ENCODE results near the gene LARGE1.

LARGE1 gene

DNA sequence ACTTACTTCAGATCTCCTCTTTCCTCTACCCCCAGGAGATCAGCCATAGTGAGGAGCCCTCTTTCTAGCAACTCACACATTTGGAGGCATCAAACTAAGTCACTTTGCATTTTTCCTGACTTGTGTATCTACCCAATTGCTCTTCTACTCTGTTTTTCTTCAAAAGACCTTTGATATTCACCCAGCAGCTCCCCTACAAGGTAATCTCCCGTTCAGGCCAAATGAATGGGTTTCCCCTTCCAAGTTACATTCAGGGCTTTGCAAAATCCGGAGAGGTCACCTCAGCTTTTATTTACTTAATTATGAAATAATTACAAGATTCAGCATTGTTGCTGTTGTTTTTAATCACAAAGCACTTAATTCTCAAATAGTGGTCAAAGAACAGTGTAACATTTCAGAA is 6.1 kb downstream of the LARGE1 start:
- DNase-seq (ENCODE audit: low read depth in 3 of 3), result no peak

DNA sequence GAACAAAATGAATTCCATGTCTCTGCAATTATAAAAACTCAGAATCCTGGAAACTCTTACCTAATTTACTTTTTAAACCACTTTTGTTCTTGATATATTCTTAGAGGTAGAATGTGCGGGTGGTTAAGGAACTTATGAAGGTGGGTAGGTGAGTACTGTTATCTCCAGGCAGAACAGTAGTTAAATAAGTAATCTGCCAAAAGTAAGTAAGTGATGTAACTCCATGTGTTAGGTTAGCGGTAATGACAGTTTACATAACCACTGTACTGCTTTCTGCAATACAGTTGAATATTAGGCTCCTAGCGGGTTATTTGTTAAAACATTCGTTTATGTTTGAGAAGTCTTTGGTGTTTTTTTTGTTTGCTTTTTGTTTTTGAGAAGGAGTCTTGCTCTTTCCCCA is 7.1 kb downstream of the LARGE1 start:
- DNase-seq (ENCODE audit: low read depth in 3 of 3), result no peak

DNA sequence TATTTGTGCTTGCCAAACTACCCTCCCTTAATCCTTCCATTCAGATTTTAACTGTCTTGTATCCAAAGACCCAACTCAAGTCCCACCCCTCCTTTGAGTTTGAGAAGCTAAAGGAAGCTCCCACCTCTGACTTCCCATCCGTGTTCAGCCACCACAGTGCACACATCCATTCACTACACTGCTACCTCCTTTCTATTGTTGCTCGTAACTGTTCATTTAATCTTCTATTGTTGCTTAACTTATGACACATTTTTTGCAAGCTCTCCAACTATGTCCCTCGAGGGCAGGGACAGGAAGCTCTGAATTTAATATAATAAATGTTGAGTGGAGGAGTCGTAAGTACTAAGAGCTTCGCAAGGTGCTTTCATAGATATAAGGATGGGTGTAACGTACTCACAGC is 10.4 kb downstream of the LARGE1 start:
- no peak for DNase-seq (ENCODE audit: low read depth in 3 of 3)

DNA sequence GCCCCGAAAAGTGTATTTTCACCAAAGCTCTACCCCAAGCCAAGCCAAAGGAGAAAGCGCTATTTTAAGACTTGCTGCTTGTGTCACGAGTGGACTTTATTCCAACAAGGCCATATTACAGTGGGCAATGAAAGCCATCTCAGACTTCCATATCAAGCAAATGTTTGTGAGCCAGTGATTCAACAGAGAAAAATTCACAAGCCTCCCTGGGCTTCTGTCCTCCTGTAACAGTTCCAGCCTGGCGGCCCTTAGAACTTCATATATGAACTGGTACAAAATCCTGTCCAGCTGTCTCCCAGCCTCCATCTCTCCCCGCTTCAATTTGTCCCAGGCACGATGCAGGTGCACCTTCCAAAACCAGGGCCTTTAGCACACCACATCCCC is 11.2 kb downstream of the LARGE1 start:
- no peak for DNase-seq (ENCODE audit: low read depth in 3 of 3)

DNA sequence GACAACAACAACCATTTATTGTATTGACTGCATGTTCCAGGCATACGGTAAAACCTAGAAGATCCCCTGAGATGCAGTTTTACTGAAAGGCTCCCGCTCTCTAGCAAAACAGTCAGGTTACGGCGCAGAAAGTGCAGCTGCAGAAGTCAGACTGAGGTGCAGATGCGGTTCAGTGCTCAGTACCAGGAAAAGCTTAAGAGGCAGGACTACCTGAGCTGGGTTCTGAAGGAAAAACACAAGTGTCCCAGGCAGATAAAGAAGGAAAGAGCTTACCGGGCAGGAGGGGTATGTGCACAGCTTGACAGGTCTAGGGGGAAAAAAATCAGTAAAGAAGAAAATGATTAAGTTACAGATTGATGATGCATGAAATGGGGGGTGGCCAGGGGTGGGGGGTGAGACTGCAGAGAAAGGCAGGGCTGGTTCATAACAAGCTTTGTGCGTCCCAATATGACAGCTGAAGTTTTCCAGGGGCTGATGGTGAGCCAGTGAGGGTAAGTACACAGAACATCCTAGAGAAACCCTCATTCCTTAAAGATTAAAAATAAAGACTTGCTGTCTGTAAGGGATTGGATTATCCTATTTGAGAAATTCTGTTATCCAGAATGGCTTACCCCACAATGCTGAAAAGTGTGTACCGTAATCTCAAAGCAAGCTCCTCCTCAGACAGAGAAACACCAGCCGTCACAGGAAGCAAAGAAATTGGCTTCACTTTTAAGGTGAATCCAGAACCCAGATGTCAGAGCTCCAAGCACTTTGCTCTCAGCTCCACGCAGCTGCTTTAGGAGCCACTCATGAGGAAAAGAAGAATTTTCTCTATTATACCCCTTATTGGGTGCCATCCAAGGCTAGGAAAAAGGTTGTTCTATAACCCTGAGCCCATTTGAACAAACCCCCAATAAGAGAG is 11.9 kb downstream of the LARGE1 start:
- DNase-seq (ENCODE audit: low read depth in 3 of 3), result no peak

DNA sequence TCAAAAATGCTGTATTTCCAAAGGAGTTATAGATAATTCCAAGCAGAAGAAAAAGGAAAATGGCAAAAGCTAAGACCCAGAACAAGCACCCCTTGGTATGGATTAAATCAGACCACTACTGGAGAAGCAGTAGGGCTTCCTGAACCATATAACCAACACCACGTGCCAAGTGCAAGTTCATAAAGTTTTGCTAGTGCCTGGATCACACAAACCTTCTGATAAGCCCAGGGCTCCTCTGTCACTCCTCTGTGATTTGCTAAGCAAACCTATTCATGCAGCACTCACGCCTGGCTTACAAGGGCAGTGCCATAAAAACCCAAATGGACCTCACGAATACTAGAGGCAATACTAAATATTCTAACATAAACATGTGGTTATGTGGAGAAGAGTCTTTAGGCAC is 13.3 kb downstream of the LARGE1 start:
- DNase-seq (ENCODE audit: low read depth in 3 of 3), result no peak

DNA sequence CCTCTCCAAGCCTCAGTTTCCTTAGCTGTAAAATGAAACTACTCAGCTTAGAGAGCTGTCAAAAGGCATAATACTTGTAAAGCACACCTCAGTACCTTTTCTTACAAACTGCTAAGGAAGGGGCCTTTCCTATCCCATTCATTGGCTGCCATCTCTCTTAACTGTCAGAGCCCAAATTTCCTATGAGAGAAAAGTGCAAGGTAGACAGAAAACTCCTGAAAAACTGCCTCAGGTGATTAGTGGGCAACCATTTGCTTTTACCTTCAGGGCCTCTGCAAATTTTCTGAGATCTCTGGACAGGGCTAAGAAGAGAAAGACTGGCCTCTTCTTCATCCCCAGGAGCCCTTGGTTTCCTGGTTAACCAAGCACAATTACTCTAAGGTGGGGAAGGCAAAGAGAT is 13.8 kb downstream of the LARGE1 start:
- no peak for DNase-seq (ENCODE audit: low read depth in 3 of 3)

DNA sequence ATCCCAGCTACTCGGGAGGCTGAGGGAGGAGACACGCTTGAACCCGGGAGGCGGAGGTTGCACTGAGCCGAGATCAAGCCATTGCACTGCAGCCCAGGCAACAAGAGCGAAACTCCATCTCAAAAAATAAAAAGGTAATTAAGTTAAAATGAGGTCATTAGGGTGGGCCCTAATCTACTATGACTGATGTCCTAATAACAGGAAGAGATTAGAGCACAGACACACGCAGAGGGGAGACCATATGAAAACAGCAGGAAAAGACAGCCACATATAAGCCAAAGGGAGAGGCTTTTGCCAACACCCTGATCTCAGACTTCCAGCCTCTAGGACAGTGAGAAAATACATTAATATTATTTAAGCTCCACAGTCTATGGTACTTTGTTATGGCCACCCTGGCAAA is 17.3 kb downstream of the LARGE1 start:
- DNase-seq (ENCODE audit: low read depth in 3 of 3), result no peak

DNA sequence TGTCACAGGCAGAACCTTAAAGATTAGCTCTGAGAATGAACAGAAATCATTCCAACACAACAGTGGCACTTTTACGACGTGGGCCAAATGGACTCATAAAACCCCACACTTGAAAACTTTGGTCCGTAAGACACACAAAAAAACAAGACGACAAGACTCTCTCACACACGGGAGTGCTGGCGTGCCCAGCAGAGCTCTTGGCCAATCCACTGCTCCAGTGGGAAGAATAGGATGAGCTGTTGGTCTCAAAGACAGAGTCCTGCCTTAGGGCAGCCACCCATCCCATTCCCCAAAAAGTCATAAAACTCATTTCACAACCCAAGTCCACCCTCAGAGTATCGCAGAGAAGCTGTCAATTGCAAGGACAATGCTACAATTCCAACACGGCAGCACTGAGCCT is 18.2 kb downstream of the LARGE1 start:
- no peak for DNase-seq (ENCODE audit: low read depth in 3 of 3)

DNA sequence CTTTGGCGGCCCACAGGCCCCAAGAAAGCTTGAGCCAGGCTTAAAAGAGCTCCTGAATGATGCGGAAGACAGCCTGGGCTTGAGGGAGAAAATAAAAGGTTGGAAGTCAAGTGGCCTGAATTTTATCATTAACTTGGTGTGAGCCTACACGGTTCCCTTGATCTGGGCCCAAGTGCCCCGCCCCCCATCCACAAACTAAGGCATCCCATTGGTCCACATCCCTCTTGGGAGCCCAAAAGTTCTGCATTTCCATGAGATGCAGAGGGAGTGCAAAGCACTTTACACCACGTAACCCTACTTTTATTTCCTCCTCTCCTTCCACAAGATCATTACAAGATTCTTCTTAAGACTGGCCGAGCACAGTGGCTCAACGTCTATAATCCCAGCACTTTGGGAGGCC is 22.2 kb downstream of the LARGE1 start:
- no peak for DNase-seq (ENCODE audit: low read depth in 3 of 3)

DNA sequence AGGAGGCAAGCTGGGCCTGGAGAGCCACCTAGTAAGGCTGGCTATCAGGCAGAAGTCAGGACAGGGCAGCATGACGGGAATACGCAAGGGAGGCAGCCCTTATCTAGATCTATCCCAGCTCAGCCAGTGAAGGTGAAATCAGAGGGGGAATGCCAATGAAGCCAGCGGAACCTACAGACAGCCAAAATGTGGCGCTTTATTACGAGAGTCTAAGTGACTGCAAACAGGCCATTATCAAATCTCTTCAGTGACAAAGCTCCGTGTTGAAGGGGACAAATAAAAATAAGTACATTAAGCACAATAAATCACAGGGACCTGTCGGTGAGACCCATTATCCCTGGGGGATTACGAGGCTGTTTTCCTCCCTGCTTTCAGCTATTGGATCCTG is 22.8 kb downstream of the LARGE1 start:
- no peak for DNase-seq (ENCODE audit: low read depth in 3 of 3)

DNA sequence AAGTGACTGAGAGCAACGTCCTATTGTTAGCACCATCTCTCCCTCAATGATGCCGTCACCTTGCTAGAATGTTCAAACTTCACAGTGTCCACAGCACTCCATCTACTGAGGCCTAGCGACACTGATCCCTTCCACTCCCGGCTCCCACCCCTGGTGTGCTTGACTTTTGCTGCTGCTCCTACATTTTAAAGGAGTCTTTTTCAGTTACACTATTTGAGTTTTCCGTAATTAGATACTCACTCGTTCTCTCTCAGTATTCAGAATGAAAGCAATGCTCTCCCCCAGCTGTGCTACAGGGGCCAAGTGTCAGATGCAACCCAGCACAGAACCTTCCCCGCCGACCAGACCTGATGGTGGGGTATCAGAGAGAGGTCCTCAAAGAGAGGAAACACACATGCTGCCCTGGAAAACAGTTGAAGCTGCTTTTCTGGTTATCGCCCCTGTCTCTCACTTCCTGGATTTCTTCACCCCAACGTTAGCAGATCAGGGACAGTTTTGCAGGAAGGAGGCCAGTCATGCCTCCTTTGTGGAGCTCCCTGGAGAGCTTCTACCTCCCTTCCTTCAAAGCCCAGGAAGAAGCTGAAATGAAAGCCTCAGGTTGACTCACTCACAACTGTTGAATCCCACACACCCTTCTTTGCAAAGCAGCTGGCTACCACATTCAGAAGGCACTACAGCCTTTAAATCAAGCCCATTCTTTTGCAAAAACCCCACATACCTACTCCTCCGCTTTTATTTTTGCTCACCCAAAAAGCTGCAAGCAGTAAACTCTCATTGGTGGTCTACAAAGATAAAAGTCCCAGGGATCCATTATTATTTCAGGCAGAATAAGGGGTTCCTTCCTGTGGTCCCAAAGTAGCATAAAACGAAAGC is 23.5 kb downstream of the LARGE1 start:
- DNase-seq (ENCODE audit: low read depth in 3 of 3), result no peak

DNA sequence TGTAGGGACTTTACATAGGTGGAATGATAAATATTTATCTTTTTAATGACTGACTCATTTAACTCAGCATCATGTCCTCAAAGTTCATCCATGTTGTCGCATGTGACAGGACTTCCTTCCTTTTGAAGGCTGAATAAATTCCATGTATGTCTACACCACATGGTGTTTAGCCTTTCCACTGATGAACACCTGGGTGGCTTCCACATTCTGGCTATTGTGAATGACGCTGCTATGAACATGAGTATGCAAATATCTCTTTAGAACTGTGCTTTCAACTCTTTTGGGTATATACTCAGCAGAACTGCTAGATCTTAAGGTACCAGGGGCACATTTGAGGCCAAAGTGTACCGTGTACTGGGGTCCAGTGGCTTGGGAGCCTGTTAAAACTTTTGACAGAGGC is 24.1 kb downstream of the LARGE1 start:
- DNase-seq (ENCODE audit: low read depth in 3 of 3), result no peak

DNA sequence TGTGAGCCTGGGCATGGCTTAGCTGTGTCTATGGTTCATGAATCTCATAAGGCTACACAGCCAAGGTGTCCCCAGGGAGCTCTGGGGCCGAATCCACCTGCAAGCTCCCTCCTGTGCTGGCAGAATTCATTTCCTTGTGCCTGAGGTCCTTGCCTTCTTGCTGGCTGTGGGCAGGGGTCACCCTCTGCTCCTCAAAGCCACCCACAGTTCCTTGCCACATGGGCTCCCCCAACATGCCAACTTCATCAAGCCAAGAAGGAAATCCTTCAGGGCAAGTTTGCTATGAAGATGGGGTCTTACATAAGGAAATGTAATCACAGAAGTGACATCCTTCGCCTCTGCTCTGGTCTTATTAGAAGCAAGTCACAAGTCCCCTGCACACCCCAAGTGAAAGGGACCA is 24.8 kb downstream of the LARGE1 start:
- no peak for DNase-seq (ENCODE audit: low read depth in 3 of 3)

DNA sequence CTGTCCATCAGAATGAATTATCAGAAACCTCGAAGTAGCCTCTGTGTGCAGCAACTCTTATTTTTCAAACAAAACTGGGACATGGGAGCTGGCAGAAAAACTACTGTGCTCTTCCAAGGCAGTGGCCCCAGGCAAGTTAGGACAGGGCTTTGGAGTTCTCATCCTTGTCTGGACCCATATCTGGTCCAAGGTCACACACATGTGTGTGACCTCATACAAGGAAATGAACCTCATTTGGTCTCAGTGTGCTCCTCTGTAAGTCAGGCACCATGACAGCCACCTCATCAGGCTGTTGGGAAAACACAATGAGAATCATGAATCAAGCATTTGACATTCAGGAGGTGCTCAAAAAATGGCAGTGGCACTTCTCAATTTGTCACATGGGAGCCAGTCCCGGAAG is 25.8 kb downstream of the LARGE1 start:
- DNase-seq (ENCODE audit: low read depth in 3 of 3), result no peak

DNA sequence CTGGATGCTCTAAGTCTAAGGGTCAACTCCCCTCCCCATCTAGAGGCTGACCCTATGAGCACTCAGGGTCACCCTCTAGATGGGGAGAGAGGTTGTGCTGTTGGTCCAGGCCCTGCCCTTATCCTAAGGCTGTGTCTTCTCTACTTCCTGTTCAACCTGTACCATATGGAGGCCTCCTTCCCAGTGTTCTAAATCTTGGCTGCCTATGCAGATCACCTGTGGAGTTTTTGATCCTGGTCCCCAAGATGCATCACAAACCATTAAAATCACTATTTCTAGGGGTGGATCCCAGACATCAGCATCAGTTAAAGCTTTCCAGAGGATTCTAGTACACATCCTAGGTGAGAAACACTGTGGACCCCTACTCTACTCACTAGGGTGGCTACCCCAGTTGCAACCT is 26.2 kb downstream of the LARGE1 start:
- DNase-seq (ENCODE audit: low read depth in 3 of 3), result no peak

DNA sequence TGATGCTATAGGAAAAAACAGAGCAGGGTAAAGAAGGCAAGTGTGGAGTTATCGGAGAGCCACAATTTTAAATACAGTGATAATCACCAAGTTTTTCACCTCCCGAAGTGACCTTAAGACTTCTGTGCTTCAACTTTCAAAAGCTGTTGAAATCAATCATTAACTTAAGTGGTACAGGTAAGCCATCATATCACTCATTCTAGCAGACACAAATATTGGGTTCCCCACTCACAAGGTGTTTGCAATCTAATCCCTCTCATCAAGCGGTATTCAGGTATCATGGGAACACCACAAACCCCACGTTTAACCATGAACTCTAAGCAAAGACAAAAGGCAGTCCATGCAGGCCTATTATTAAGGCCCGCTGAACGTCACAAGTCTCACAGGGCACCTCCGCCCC is 26.8 kb downstream of the LARGE1 start:
- no peak for DNase-seq (ENCODE audit: low read depth in 3 of 3)

DNA sequence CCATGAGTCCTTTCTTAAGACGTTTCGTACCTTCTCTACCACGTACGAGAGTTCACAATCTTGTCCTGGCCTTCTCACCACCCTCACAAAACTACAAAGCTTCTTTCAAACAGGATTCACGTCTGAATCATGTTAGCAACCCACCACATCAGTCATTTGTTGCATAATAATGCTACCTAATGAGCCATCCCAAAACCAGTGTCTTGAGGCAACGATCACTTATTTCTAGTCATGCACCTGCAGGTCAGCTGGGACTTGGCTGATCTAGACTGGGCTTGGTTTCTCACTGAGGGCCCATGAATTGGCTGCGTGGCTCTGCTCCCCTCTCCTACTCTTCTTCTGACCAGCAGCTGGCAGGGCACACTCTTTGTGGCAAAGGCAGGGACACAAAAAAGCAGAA is 28.3 kb downstream of the LARGE1 start:
- DNase-seq (ENCODE audit: low read depth in 3 of 3), result no peak

DNA sequence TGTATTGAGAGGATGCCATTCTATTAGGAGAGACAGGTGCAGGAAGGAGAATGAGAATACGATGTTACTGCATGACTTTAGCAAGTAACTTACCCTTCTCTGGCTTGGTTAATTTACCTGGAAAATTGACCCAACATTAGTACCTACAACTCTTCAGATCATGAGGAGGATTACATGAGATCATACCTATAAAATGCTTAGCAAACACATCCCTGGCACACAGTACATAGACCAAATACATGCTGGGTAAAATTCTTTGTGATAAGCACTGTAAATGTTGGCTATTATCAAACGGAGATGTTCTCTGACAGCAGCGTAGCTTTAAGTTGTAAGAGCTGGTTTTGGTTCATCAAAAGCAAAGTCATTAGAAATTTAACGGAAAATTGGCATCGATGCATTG is 28.8 kb downstream of the LARGE1 start:
- no peak for DNase-seq (ENCODE audit: low read depth in 3 of 3)

DNA sequence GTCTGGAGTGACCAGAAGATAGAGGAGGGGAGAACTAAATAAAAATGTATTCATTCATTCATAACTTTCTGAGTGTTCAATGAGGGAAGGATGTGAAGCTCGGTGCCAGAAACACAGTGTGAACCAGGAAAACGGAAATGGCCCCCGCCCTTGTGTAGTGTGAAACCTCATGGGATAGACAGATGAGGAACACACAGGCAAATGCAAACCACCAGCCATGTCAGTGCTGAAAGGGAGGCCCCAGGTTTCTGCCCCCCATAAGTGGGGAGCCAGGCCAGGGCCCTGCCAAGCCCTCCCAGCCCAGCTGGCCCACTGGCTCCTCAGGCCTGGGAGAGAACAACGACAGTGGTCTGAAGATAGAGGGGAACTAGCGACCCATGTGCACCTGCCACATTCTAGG is 30.5 kb downstream of the LARGE1 start:
- DNase-seq (ENCODE audit: low read depth in 3 of 3), result no peak

DNA sequence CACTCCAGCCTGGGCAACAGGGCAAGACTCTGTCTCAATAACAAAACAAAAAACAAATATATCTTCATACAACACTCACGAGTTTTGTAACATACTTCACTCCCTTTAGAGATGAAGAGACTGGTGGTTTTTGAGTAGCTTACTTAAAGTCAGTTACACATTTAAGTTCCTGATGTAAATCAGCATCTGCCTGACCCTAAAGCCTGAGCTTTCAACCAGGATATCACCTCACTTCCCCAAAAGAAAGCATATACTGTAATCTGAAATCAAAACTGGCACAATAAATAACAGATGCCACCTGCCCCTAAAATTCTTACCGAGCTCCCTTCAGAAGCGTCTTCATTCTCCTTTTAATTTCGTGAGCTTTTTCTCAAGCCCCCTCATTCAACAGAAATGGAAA is 31.5 kb downstream of the LARGE1 start:
- DNase-seq (ENCODE audit: low read depth in 3 of 3), result no peak

DNA sequence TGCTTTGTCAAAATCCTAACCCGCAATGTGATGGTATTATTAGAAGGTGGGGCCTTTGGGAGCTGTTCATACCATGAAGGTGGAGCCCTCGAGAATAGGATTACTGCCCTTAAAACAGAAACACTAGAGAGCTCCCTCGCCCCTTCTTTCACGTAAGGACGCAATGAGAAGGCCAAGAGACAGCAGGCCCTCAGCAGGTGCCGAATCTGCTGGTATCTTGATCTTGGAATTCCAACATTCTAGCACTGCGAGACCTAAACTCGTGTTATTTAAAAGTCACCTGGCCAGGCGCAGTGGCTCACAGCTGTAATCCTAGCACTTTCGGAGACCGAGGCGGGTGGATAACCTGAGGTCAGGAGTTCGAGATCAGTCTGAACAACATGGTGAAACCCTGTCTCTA is 33.1 kb downstream of the LARGE1 start:
- no peak for DNase-seq (ENCODE audit: low read depth in 3 of 3)

DNA sequence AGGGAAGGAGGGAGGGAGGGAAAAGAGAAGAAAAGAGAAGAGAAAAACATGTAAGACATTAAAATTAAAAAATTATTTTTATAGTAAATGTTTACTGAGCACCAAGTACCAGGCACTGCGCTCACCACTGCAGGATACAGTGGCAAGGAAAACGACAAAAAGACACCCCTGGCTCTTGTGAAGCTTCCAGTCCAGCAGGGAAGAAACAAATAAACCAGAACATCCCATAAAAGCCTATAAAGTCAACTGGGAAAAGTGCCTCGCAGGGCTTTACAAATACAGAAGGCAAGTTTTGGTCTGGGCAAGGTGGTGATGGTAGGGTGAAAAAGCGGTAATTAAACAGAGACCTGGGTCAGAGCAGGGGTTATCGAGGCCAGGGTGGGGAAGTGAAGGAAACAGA is 33.6 kb downstream of the LARGE1 start:
- DNase-seq (ENCODE audit: low read depth in 3 of 3), result no peak
